GM23248 (cell line): Measurements from ENCODE around the gene RIC8B. TPM values are rescaled to one million over a fixed set of nuclear protein-coding genes. Genes with fewer than 3 reads are reported as not detected.

Source experiments
- DNase-seq: peaks from one replicate; pipeline ENCODE4 v3.0.0-alpha.2; 2015
- H2AFZ ChIP-seq: fragments of 200-600 bp; sonication (generic); 2 replicates; pipeline ENCODE4 v1.6.1; 2016; ENCODE audit warnings: antibody characterized with exemption
- H3F3A ChIP-seq: fragments of 200-600 bp; sonication (generic); 2 replicates; pipeline ENCODE4 v1.6.1; 2016; ENCODE audit warnings: mild to moderate bottlenecking, antibody characterized with exemption, mixed run types; ENCODE audit not compliant: insufficient read depth
- H3K27ac ChIP-seq: fragments of 200-600 bp; sonication (generic); 2 replicates; pipeline ENCODE4 v1.5.1; 2016; ENCODE audit warnings: mild to moderate bottlenecking
- H3K27me3 ChIP-seq: fragments of 200-600 bp; sonication (generic); replicated peaks from 2 replicates; pipeline ENCODE4 v1.6.1; 2016; ENCODE audit warnings: mild to moderate bottlenecking; ENCODE audit not compliant: insufficient read depth
- H3K36me3 ChIP-seq: fragments of 200-600 bp; sonication (generic); 2 replicates; pipeline ENCODE4 v1.6.1; 2016; ENCODE audit warnings: low read depth, mild to moderate bottlenecking
- H3K4me1 ChIP-seq: fragments of 200-600 bp; sonication (generic); 2 replicates; pipeline ENCODE4 v1.6.1; 2016; ENCODE audit warnings: mild to moderate bottlenecking; ENCODE audit not compliant: insufficient read depth
- H3K4me2 ChIP-seq: fragments of 200-600 bp; sonication (generic); one replicate; pipeline ENCODE4 v1.6.1; 2016; ENCODE audit warnings: mild to moderate bottlenecking; ENCODE audit not compliant: unreplicated experiment
- H3K4me3 ChIP-seq: fragments of 200-600 bp; sonication (generic); 2 replicates; pipeline ENCODE4 v1.5.1; 2016; ENCODE audit warnings: mild to moderate bottlenecking
- H3K79me2 ChIP-seq: fragments of 200-600 bp; sonication (generic); 2 replicates; pipeline ENCODE4 v1.6.1; 2016; ENCODE audit warnings: mild to moderate bottlenecking; ENCODE audit not compliant: insufficient read depth
- H3K9ac ChIP-seq: fragments of 200-600 bp; sonication (generic); 2 replicates; pipeline ENCODE4 v1.6.1; 2016; ENCODE audit warnings: mild to moderate bottlenecking
- H3K9me2 ChIP-seq: fragments of 200-600 bp; sonication (generic); 2 replicates; pipeline ENCODE4 v1.6.1; 2016; ENCODE audit warnings: mixed run types, mild to moderate bottlenecking, moderate library complexity; ENCODE audit not compliant: insufficient read depth
- H3K9me3 ChIP-seq: fragments of 200-600 bp; sonication (generic); one replicate; pipeline ENCODE4 v1.6.1; 2017; ENCODE audit warnings: low read depth
- H4K20me1 ChIP-seq: fragments of 200-600 bp; sonication (generic); 2 replicates; pipeline ENCODE4 v1.6.0; 2016; ENCODE audit not compliant: insufficient read depth
- EZH2 ChIP-seq: fragments of 200-600 bp; sonication (generic); IDR thresholded peaks from 2 replicates; pipeline ENCODE4 v1.6.1; 2018; ENCODE audit warnings: antibody characterized with exemption, mild to moderate bottlenecking; ENCODE audit not compliant: insufficient read depth, poor library complexity, severe bottlenecking
- EZH2phosphoT487 ChIP-seq: fragments of 200-600 bp; sonication (generic); IDR thresholded peaks from 2 replicates; pipeline ENCODE4 v1.6.1; 2018; ENCODE audit warnings: antibody characterized with exemption, moderate library complexity, mild to moderate bottlenecking, low read depth; ENCODE audit not compliant: insufficient read depth
- WGBS, 2 experiments: methylation state at CpG; one replicate each; pipeline ENCODE4 v1.1.6; 2015 to 2017; ENCODE audit warnings: low lambda C conversion rate in 2 of 2, low coverage in 1 of 2; ENCODE audit errors: missing lambda C conversion rate in 2 of 2; 5-methylcytosine and 5-hydroxymethylcytosine counted together
- in situ Hi-C: fragments of 300-500 bp; cut with MboI; formaldehyde crosslinking; loops from 2 replicates; pipeline ENCODE4 v1.15.0; 2020
- polyA plus RNA-seq: library from polyadenylated mRNA; unstranded; fragments of >200 nt; fragmentation: Nextera tagmentation; extraction: Ambion mirVana; gene quantifications from 2 replicates; pipeline ENCODE4 v1.2.1, GENCODE V29; 2016
- total RNA-seq: library from RNA; depleted of rRNA; stranded (reverse); fragments of >200 nt; shearing (Covaris generic); gene quantifications from 2 replicates; pipeline ENCODE4 v1.2.3, GENCODE V29; 2014

Gene RIC8B
- total and polyA plus RNA-seq, 2 experiments from 2014 or later = 6.8 to 7.6 TPM

DNA sequence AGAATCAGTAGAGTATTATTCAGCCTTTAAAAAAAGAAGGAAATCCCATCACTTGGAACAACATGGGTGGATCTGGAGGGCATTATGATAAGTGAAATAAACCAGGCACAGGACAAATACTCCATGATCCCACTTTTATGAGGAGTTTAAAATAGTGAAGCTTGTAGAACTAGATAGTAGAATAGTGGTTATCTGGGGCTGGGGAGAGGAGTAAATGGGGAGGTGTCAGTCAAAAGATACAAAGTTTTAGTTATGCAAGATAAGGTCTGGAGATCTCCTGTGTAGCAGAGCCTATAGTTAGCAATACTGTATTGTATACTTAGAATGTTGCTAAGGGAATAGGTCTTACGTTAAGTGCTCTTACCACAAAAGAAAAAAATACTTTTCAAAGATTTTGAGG lies 64.9 kb downstream of the RIC8B start:
- H3K9ac ChIP-seq = no peak overlapping the region
- H3K9me3 ChIP-seq = no peaks in the 10 kb centered on the region
- H3K36me3 ChIP-seq = peaks cover 9% of the 10 kb centered on the region
- TF ChIP-seq EZH2 = no peak
- H3K9me2 ChIP-seq = no peaks in the 10 kb centered on the region
- H3K4me2 ChIP-seq = no peak overlapping the region
- no peaks in the 10 kb centered on the region for H3K27me3 ChIP-seq
- no peak for DNase-seq
- no peak overlapping the region for H3K27ac ChIP-seq
- H3K4me1 ChIP-seq = peaks cover 20% of the 10 kb centered on the region
- H2AFZ ChIP-seq = no peak overlapping the region
- H4K20me1 ChIP-seq = no peaks in the 10 kb centered on the region
- H3K4me3 ChIP-seq = no peak overlapping the region
- H3F3A ChIP-seq = peaks cover 19% of the 10 kb centered on the region
- in situ Hi-C loops = loop anchor here (25.0 kb wide), 1 partner anchor 452 kb away; no protein-coding TSS in a partner anchor
- no peaks in the 10 kb centered on the region for H3K79me2 ChIP-seq
- WGBS, 2 experiments = 96 to 100% methylated on average over 1 of the region's 1 CpG

- 59 to 60% methylated on average over 1 of the region's 1 CpG for WGBS, 2 experiments
- DNase-seq = peak; percentile 34
- TF ChIP-seq EZH2phosphoT487 (no peak), EZH2 (no peak)
- Histone ChIP-seq H3K4me3 (no peak overlapping the region), H3K9me3 (no peaks in the 10 kb centered on the region), H3K4me1 (peaks cover 20% of the 10 kb centered on the region), H3K4me2 (peak overlapping the region; percentile 5), H3K27me3 (no peaks in the 10 kb centered on the region), H3F3A (peaks cover 19% of the 10 kb centered on the region), H2AFZ (peak overlapping the region; percentile 12; the same call in 1 of the 2 replicates), H3K27ac (peak overlapping the region; percentile 13; the same call in 1 of the 2 replicates), H3K9ac (peak overlapping the region; percentile 26; the same call in 1 of the 2 replicates), H3K36me3 (peaks cover 9% of the 10 kb centered on the region), H4K20me1 (no peaks in the 10 kb centered on the region), H3K9me2 (no peaks in the 10 kb centered on the region), H3K79me2 (no peaks in the 10 kb centered on the region)
- in situ Hi-C loops = loop anchor here (25.0 kb wide), 1 partner anchor 453 kb away; no protein-coding TSS in a partner anchor
These were observed 65.8 kb downstream of the RIC8B start for GRCh38 chr12:106840243-106840642.

DNA sequence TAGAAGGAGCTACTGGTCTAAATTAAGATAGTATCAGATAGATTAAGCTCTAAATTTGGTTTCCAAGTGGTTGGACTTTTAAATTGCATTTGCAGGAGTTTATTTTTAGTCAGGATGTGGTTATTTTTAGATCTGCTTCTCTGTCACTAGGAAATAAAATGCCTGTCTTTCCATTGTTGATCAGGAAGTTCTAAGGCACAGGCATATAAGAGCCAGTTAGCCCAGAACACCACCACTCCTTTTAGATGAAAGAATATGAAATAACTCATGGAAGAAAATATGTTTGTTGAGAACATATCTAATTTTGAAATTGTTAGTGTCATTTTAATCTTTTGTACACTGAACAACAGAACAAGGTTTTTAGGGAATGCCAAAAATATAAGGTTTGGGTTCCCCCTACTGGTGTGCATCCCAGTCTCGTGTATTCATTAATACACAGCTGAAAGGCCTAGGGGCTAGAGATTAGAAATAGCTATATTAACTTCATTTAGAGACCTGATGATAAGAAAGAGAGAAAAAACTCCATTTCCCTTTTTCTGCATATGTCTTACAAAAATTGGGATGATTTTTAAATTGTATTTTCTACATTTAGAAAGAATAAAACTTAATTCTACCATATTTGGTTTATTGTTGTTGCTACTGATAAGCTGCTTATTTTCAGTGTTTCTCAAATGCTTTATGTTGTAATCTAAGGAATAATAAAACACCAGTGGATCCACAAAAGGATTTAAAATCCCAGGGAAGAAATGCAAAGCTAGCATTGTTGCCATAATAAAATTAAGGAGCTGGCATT lies 67.2 kb downstream of the RIC8B start:
- Histone ChIP-seq H3K36me3 (peaks cover 9% of the 10 kb centered on the region), H3K4me2 (peak overlapping the region; percentile 23), H3K9me3 (no peaks in the 10 kb centered on the region), H3K27ac (peak overlapping the region; percentile 20; the same call in 1 of the 2 replicates), H4K20me1 (no peaks in the 10 kb centered on the region), H3K4me1 (peaks cover 20% of the 10 kb centered on the region), H3K9me2 (no peaks in the 10 kb centered on the region), H3F3A (peaks cover 19% of the 10 kb centered on the region), H3K9ac (peak overlapping the region; percentile 20; the same call in 1 of the 2 replicates), H3K4me3 (no peak overlapping the region), H3K27me3 (no peaks in the 10 kb centered on the region), H3K79me2 (no peaks in the 10 kb centered on the region), H2AFZ (peak overlapping the region; percentile 59)
- in situ Hi-C loops = loop anchor here (25.0 kb wide), 1 partner anchor 454 kb away; no protein-coding TSS in a partner anchor
- TF ChIP-seq EZH2 (no peak), EZH2phosphoT487 (no peak)
- 0 to 13% methylated on average over 1 of the region's 1 CpG for WGBS, 2 experiments
- peak; percentile 69 for DNase-seq

DNA sequence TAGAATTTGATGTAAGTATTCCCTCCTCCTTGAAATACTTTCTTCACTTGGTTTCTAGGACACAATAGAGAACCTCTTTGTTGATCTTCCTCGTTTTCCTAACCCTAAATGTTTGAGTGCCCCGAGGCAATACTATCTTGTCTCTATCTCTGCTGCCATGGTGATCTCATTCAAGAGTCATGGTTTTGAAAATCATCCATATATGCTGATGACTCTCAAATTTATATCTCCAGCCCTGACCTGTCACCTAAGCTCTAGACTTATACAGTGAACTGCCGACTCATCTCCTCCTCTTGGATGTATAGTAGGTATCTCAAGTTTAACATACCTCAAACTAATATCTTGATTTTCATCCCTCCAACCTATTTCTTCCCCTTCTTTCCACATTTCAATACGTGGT lies 71.4 kb downstream of the RIC8B start:
- Histone ChIP-seq H4K20me1 (no peaks in the 10 kb centered on the region), H3F3A (peaks cover 10% of the 10 kb centered on the region; the same call in 1 of the 2 replicates), H3K4me1 (peaks cover 8% of the 10 kb centered on the region), H3K9me2 (no peaks in the 10 kb centered on the region), H3K27ac (no peak overlapping the region), H3K36me3 (peaks cover 9% of the 10 kb centered on the region), H3K9ac (no peak overlapping the region), H3K27me3 (no peaks in the 10 kb centered on the region), H3K79me2 (no peaks in the 10 kb centered on the region), H3K4me2 (no peak overlapping the region), H3K9me3 (no peaks in the 10 kb centered on the region), H2AFZ (no peak overlapping the region), H3K4me3 (no peak overlapping the region)
- WGBS, 2 experiments = 86 to 88% methylated on average over 4 of the region's 4 CpGs
- DNase-seq = peak; percentile 21
- TF ChIP-seq EZH2 (no peak), EZH2phosphoT487 (no peak)
- in situ Hi-C loops = loop anchor here (25.0 kb wide), 1 partner anchor 459 kb away; no protein-coding TSS in a partner anchor
